PFSK-1 (cell line): ENCODE measurements around the gene SLCO3A1.

Experiments used
- FOXP2 ChIP-seq: optimal IDR thresholded peaks from 2 replicates; pipeline ENCODE3; 2011; ENCODE audit warnings: borderline replicate concordance, control low read depth, inconsistent platforms; ENCODE audit not compliant: insufficient read depth; ENCODE audit errors: extremely low read length, extremely low read depth
- POLR2AphosphoS5 ChIP-seq: IDR thresholded peaks from 2 replicates; pipeline ENCODE4 v1.6.1; 2012; ENCODE audit warnings: low read depth, mild to moderate bottlenecking, control low read depth, low read length, moderate library complexity
- SIN3A ChIP-seq: IDR thresholded peaks from 2 replicates; pipeline ENCODE4 v1.6.1; 2012; ENCODE audit warnings: mild to moderate bottlenecking, low read length, moderate library complexity, borderline replicate concordance; ENCODE audit not compliant: insufficient read depth
- TAF1 ChIP-seq: IDR thresholded peaks from 2 replicates; pipeline ENCODE4 v1.6.1; 2012; ENCODE audit warnings: low read length, control low read depth, borderline replicate concordance; ENCODE audit not compliant: insufficient read depth
- TF ChIP-seq, protein P1 (sequence below), 2 experiments: IDR thresholded peaks; 2 replicates each; pipeline versions ENCODE4 v1.6.1 to v1.8.0; 2011 to 2012; ENCODE audit warnings: low read depth in 2 of 2, low read length in 2 of 2, control low read depth in 1 of 2, inconsistent platforms in 1 of 2, mild to moderate bottlenecking in 1 of 2, moderate library complexity in 1 of 2; ENCODE audit not compliant: insufficient read depth in 1 of 2

The SLCO3A1 gene

DNA sequence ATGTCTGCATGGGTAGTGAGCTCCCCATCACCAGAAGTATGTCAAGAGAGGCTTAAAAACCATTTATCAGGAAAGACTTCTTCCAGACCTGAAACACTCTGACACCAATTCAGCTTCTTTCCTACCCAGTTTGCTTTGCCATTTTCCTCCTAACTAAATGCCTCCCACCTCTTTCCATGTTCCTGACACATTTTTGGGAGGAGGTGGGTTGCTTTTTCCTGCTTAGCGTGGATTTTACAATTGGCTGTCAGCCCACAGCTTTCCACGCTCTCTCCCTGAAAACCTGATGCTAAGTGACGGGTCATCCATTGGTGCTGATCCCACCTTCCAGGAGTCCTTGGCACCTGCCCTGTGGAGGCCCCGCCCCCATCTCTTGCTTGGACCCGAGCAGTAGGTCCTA lies 275.3 kb downstream of the SLCO3A1 start:
- TF ChIP-seq FOXP2 (no peak), POLR2AphosphoS5 (no peak), SIN3A (no peak), TAF1 (no peak)
- TF ChIP-seq, protein P1, sequence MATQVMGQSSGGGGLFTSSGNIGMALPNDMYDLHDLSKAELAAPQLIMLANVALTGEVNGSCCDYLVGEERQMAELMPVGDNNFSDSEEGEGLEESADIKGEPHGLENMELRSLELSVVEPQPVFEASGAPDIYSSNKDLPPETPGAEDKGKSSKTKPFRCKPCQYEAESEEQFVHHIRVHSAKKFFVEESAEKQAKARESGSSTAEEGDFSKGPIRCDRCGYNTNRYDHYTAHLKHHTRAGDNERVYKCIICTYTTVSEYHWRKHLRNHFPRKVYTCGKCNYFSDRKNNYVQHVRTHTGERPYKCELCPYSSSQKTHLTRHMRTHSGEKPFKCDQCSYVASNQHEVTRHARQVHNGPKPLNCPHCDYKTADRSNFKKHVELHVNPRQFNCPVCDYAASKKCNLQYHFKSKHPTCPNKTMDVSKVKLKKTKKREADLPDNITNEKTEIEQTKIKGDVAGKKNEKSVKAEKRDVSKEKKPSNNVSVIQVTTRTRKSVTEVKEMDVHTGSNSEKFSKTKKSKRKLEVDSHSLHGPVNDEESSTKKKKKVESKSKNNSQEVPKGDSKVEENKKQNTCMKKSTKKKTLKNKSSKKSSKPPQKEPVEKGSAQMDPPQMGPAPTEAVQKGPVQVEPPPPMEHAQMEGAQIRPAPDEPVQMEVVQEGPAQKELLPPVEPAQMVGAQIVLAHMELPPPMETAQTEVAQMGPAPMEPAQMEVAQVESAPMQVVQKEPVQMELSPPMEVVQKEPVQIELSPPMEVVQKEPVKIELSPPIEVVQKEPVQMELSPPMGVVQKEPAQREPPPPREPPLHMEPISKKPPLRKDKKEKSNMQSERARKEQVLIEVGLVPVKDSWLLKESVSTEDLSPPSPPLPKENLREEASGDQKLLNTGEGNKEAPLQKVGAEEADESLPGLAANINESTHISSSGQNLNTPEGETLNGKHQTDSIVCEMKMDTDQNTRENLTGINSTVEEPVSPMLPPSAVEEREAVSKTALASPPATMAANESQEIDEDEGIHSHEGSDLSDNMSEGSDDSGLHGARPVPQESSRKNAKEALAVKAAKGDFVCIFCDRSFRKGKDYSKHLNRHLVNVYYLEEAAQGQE (IDR thresholded peaks at IDR 0.05; ENCODE audit: insufficient read depth in 1 of 2, low read depth in 2 of 2, low read length in 2 of 2) = no peak

DNA sequence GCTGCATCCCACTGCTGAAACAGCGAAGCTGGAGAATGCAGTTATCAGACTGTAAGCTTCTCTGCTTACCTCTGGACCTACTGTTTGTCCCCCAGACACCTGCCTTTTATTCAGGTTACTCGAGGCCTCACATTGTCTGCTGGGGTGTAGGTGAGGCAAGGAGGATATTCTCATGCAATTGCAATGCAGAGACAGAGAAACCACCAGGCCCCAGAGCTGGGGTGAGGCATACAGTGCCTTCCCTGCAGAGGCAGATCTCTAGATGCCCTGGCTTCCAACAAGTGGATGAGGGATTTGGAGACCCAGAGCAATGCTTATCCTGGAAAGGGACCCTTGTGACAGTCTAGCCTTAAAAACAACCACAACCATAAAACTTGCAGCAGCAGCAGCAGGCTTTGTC lies 276.7 kb downstream of the SLCO3A1 start:
- TF ChIP-seq, protein P1 (IDR thresholded peaks at IDR 0.05; ENCODE audit: insufficient read depth in 1 of 2, low read depth in 2 of 2, low read length in 2 of 2) = no peak
- TF ChIP-seq POLR2AphosphoS5 (no peak), SIN3A (no peak), TAF1 (no peak), FOXP2 (no peak)

DNA sequence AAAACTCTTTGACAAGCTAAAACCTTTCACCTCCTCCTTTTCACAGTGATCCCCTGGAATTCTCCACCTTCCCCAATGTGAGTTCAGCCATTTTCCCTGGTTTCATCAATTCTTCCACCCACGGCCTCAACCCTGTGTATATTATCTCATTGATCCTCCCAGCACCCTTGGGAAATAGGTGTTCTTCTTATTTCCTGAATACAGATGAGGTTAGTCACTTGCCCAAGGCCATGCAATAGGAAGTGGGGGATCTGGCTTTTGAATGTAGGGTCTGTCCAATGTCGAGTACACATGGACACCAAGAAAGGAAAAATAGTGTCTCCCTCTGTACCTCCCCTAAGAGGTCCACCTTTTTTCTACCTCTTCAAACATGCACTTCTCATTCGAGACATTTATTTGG lies 277.4 kb downstream of the SLCO3A1 start:
- no peak for TF ChIP-seq POLR2AphosphoS5
- TF ChIP-seq, protein P1 (IDR thresholded peaks at IDR 0.05; ENCODE audit: insufficient read depth in 1 of 2, low read depth in 2 of 2, low read length in 2 of 2) = no peak
- no peak for TF ChIP-seq SIN3A
- no peak for TF ChIP-seq TAF1
- no peak for TF ChIP-seq FOXP2

DNA sequence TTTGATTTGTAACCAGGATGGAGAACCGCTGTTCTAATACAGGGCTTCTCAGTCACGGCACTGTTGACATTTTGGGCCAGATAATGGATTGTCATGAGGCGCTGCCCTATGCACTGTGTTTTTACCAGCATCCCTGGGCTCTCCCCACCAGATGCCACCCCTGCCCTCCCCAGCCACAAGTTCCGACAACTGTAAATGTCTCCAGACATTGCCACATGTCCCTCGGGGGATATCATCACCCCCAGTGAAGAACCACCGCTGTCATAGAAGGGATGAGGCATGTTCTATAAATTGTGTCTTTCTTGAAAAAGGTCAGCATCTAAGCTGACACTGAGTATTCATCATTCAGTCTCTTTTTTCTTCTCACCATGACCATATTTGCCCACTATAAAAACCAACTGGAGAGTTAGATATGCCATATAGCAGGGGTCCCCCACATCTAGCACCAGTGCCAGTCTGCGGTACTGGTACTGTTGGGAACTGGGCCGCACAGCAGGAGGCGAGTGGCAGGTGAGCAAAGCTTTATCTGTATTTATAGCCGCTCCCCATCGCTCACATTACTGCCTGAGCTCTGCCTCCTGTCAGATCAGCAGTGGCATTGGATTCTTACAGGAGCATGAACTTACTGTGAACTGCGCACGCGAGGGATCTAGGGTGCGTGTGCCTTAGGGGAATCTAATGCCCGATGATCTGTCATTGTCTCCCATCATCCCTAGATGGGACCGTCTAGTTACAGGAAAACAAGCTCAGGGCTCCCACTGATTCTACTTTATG lies 279.7 kb downstream of the SLCO3A1 start:
- TF ChIP-seq, protein P1 (IDR thresholded peaks at IDR 0.05; ENCODE audit: insufficient read depth in 1 of 2, low read depth in 2 of 2, low read length in 2 of 2) = no peak
- no peak for TF ChIP-seq TAF1
- TF ChIP-seq POLR2AphosphoS5 = no peak
